Left ventricle myocardium inferior (tissue), 1 donor: ENCODE results near the gene HOXB6. TPM values are rescaled to one million over a fixed set of nuclear protein-coding genes. Genes with fewer than 3 reads are reported as not detected.
A peak's percentile ranks its signal among the peaks of the same experiment; 100 is the strongest.

ENCODE experiments used
- DNase-seq: peaks from one replicate; pipeline ENCODE4 v3.0.0-alpha.2; 2020
- H3K27ac ChIP-seq: fragments of 200-600 bp; replicated peaks from 2 replicates; pipeline ENCODE4 v1.8.0; 2021
- H3K27me3 ChIP-seq: fragments of 200-600 bp; 2 replicates; pipeline ENCODE4 v1.8.0; 2021; ENCODE audit warnings: low read depth
- H3K36me3 ChIP-seq: fragments of 200-600 bp; 2 replicates; pipeline ENCODE4 v1.8.0; 2021
- H3K4me1 ChIP-seq: fragments of 200-600 bp; 2 replicates; pipeline ENCODE4 v1.8.0; 2021
- H3K4me3 ChIP-seq: fragments of 200-600 bp; 2 replicates; pipeline ENCODE4 v1.8.0; 2021; ENCODE audit warnings: mild to moderate bottlenecking, moderate library complexity
- H3K9me3 ChIP-seq: fragments of 200-600 bp; replicated peaks from 2 replicates; pipeline ENCODE4 v1.8.0; 2021
- CTCF ChIP-seq: fragments of 200-600 bp; IDR thresholded peaks from 2 replicates; pipeline ENCODE4 v1.8.0; 2021; ENCODE audit warnings: antibody characterized with exemption, mild to moderate bottlenecking, borderline replicate concordance
- intact Hi-C: fragments of 100-400 bp; cut with micrococcal nuclease; formaldehyde crosslinking; loops from one replicate; pipeline ENCODE4 v1.11.0; 2022
- total RNA-seq: library from RNA; stranded (reverse); fragmentation: NEBNext Ultra II Directional; extraction: Animal tissue kit (Norgen Biotek cat#: 25700); gene quantifications from one replicate; pipeline ENCODE4 v1.2.1, GENCODE V29; 2021
- donor health status: DM: no; HTN: yes; CAD: no; lungs with severe emphysema.

The HOXB6 gene
- total RNA-seq, 1 donor from 2014 or later, result 0.66 TPM

GRCh38 chr17:48625495-48626244, 20.9 kb upstream of the HOXB6 start:
- no peak for TF ChIP-seq CTCF
- no peak for DNase-seq
- Histone ChIP-seq H3K27ac (no peak overlapping the region), H3K27me3 (peaks cover 100% of the 10 kb centered on the region), H3K4me1 (peaks cover 24% of the 10 kb centered on the region), H3K36me3 (no peaks in the 10 kb centered on the region), H3K9me3 (no peaks in the 10 kb centered on the region), H3K4me3 (peak overlapping the region; percentile 58)
- intact Hi-C loops, result no loop called here

GRCh38 chr17:48624544-48625494, 20.0 kb upstream of the HOXB6 start:
- DNase-seq, result no peak
- Histone ChIP-seq H3K9me3 (no peaks in the 10 kb centered on the region), H3K36me3 (no peaks in the 10 kb centered on the region), H3K4me1 (peaks cover 24% of the 10 kb centered on the region), H3K27me3 (peaks cover 100% of the 10 kb centered on the region), H3K27ac (no peak overlapping the region), H3K4me3 (peak overlapping the region; percentile 58)
- no peak for TF ChIP-seq CTCF
- intact Hi-C loops, result no loop called here

- Histone ChIP-seq H3K36me3 (no peaks in the 10 kb centered on the region), H3K4me1 (peaks cover 24% of the 10 kb centered on the region), H3K27ac (no peak overlapping the region), H3K9me3 (no peaks in the 10 kb centered on the region), H3K27me3 (peaks cover 100% of the 10 kb centered on the region), H3K4me3 (no peak overlapping the region)
- intact Hi-C loops, result no loop called here
- TF ChIP-seq CTCF, result no peak
- DNase-seq, result no peak
These were observed 19.3 kb upstream of the HOXB6 start for GRCh38 chr17:48624118-48624517.

GRCh38 chr17:48623583-48623982, 18.8 kb upstream of the HOXB6 start:
- Histone ChIP-seq H3K4me3 (no peak overlapping the region), H3K9me3 (no peaks in the 10 kb centered on the region), H3K36me3 (no peaks in the 10 kb centered on the region), H3K4me1 (peaks cover 24% of the 10 kb centered on the region), H3K27ac (no peak overlapping the region), H3K27me3 (peaks cover 100% of the 10 kb centered on the region)
- no peak for DNase-seq
- intact Hi-C loops, result no loop called here
- no peak for TF ChIP-seq CTCF

GRCh38 chr17:48622857-48623256, 18.1 kb upstream of the HOXB6 start:
- Histone ChIP-seq H3K9me3 (no peaks in the 10 kb centered on the region), H3K4me3 (no peak overlapping the region), H3K4me1 (peaks cover 30% of the 10 kb centered on the region), H3K36me3 (no peaks in the 10 kb centered on the region), H3K27ac (no peak overlapping the region), H3K27me3 (peaks cover 100% of the 10 kb centered on the region)
- no peak for TF ChIP-seq CTCF
- intact Hi-C loops, result no loop called here
- no peak for DNase-seq
